ENCODE results near the gene FCHO1. TPM values are rescaled to one million over a fixed set of nuclear protein-coding genes. Genes with fewer than 3 reads are reported as not detected.

Gene FCHO1, protein sequence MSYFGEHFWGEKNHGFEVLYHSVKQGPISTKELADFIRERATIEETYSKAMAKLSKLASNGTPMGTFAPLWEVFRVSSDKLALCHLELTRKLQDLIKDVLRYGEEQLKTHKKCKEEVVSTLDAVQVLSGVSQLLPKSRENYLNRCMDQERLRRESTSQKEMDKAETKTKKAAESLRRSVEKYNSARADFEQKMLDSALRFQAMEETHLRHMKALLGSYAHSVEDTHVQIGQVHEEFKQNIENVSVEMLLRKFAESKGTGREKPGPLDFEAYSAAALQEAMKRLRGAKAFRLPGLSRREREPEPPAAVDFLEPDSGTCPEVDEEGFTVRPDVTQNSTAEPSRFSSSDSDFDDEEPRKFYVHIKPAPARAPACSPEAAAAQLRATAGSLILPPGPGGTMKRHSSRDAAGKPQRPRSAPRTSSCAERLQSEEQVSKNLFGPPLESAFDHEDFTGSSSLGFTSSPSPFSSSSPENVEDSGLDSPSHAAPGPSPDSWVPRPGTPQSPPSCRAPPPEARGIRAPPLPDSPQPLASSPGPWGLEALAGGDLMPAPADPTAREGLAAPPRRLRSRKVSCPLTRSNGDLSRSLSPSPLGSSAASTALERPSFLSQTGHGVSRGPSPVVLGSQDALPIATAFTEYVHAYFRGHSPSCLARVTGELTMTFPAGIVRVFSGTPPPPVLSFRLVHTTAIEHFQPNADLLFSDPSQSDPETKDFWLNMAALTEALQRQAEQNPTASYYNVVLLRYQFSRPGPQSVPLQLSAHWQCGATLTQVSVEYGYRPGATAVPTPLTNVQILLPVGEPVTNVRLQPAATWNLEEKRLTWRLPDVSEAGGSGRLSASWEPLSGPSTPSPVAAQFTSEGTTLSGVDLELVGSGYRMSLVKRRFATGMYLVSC
- total RNA-seq (2014; rRNA removed; shearing (Covaris generic); ENCODE audit: low replicate concordance): 16.6 and 40.4 TPM in 2 replicates

GRCh38 chr19:17751103-17751911, at the start of gene FCHO1:
TSS of gene FCHO1 (plus strand) at chr19:17751477. CDS start at chr19:17755165, 3,688 bp downstream.
- peaks cover 12% of the 10 kb centered on the region for H3K79me2 ChIP-seq (ENCODE audit: low read length)
- peak within 1 kb of the TSS; percentile 86 for H3K4me3 ChIP-seq (ENCODE audit: low read length)
- H3K4me1 ChIP-seq (ENCODE audit: low read length): peaks cover 70% of the 10 kb centered on the region
- no peaks in the 10 kb centered on the region; the same call in 1 of the 2 replicates for H4K20me1 ChIP-seq (ENCODE audit: insufficient read depth, low read depth, low read length)
- no peaks in the 10 kb centered on the region for H3K9me2 ChIP-seq (replicated peaks; ENCODE audit: insufficient read depth, low read length)
- peak within 1 kb of the TSS; percentile 73; the same call in 1 of the 2 replicates for H2AFZ ChIP-seq (ENCODE audit: low read length)
- peak within 1 kb of the TSS; percentile 83 for H3K9ac ChIP-seq (ENCODE audit: low read length)
- DNase-seq: peak; percentile 94
- no peaks in the 10 kb centered on the region for H3K9me3 ChIP-seq (ENCODE audit: low read length)
- peak within 1 kb of the TSS; percentile 91 for H3K4me2 ChIP-seq (ENCODE audit: low read depth, low read length, poor library complexity, severe bottlenecking)
- peak within 1 kb of the TSS; percentile 87 for H3K27ac ChIP-seq (ENCODE audit: low read length)
- H3K27me3 ChIP-seq (ENCODE audit: low read length): no peaks in the 10 kb centered on the region
- 0 out of 2 replicates have a peak, but pooled peaks cover 2% of the 10 kb centered on the region for H3K36me3 ChIP-seq (ENCODE audit: insufficient read depth, low read length)

DNA sequence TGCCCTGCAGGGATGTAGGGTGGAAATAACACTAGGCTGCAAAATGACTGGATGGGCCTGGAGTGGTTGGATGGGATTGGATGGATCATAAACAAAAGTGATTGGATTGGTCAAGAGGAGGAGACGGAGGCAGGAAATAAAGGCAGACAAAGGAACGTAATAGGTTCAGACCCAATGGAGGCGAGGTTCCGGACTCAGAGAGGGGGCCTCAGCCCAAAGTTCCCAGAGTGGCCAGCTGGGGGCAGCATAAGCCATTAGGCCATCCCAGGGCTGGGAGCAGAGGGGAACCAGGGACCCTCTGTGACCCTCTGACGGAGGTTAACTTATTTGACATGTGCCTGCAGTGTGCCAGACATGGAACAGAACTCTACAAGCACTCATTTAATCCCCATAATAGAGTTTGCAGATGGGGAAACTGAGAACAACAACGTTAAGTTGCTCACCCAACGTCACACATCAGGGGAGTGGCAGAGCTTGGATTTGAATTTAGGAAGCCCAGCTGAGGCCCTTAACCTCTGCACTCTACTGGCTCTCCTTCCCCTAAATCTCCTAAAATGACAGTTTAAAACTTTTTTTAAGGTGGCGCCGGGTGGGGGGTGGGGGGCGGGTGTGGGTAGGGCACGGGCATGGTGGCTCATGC, 47.3 kb upstream of the FCHO1 start:
- Histone ChIP-seq H3K9me3 (ENCODE audit: low read length) (no peaks in the 10 kb centered on the region), H2AFZ (ENCODE audit: low read length) (no peak overlapping the region), H3K9me2 (replicated peaks; ENCODE audit: insufficient read depth, low read length) (no peaks in the 10 kb centered on the region), H3K4me3 (ENCODE audit: low read length) (no peak overlapping the region), H3K27me3 (ENCODE audit: low read length) (no peaks in the 10 kb centered on the region), H4K20me1 (ENCODE audit: insufficient read depth, low read depth, low read length) (no peaks in the 10 kb centered on the region), H3K4me2 (ENCODE audit: low read depth, low read length, poor library complexity, severe bottlenecking) (no peak overlapping the region), H3K36me3 (ENCODE audit: insufficient read depth, low read length) (no peaks in the 10 kb centered on the region), H3K27ac (ENCODE audit: low read length) (no peak overlapping the region), H3K79me2 (ENCODE audit: low read length) (no peaks in the 10 kb centered on the region), H3K9ac (ENCODE audit: low read length) (no peak overlapping the region), H3K4me1 (ENCODE audit: low read length) (no peaks in the 10 kb centered on the region)
- DNase-seq: peak; percentile 90

- H2AFZ ChIP-seq (ENCODE audit: low read length): no peak overlapping the region
- DNase-seq: no peak
These were observed 44.5 kb upstream of the FCHO1 start for GRCh38 chr19:17706750-17707181.

DNA sequence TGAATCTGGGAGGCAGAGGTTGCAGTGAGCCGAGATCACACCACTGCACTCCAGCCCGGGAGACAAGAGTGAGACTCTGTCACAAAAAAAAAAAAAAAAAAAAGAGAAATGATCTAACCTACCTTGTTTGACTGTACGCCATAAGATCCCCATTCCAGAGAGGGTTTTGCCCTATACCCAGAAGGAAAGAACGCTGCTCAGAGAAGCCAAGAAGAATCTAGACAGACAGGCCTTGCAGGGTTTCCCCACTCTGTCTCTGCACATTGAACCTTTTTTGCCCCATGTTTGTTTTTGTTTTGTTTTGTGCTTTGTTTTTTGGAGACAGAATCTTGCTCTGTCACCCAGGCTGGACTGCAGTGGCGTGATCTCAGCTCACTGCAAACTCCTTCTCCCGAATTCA, 39.4 kb upstream of the FCHO1 start:
- Histone ChIP-seq H3K4me1 (ENCODE audit: low read length) (no peaks in the 10 kb centered on the region), H3K79me2 (ENCODE audit: low read length) (no peaks in the 10 kb centered on the region), H3K9ac (ENCODE audit: low read length) (no peak overlapping the region), H3K4me2 (ENCODE audit: low read depth, low read length, poor library complexity, severe bottlenecking) (no peak overlapping the region), H3K9me3 (ENCODE audit: low read length) (no peaks in the 10 kb centered on the region), H4K20me1 (ENCODE audit: insufficient read depth, low read depth, low read length) (no peaks in the 10 kb centered on the region), H3K9me2 (replicated peaks; ENCODE audit: insufficient read depth, low read length) (no peaks in the 10 kb centered on the region), H3K36me3 (ENCODE audit: insufficient read depth, low read length) (no peaks in the 10 kb centered on the region), H3K27ac (ENCODE audit: low read length) (no peak overlapping the region), H2AFZ (ENCODE audit: low read length) (no peak overlapping the region), H3K4me3 (ENCODE audit: low read length) (no peak overlapping the region), H3K27me3 (ENCODE audit: low read length) (no peaks in the 10 kb centered on the region)
- no peak for DNase-seq

More at GRCh38 chr19:17706750-17707181, 44.5 kb upstream of the FCHO1 start:
- Histone ChIP-seq H3K9me2 (replicated peaks; ENCODE audit: insufficient read depth, low read length) (no peaks in the 10 kb centered on the region), H3K9ac (ENCODE audit: low read length) (no peak overlapping the region), H3K79me2 (ENCODE audit: low read length) (no peaks in the 10 kb centered on the region), H4K20me1 (ENCODE audit: insufficient read depth, low read depth, low read length) (no peaks in the 10 kb centered on the region), H3K4me1 (ENCODE audit: low read length) (no peaks in the 10 kb centered on the region), H3K9me3 (ENCODE audit: low read length) (no peaks in the 10 kb centered on the region), H3K27me3 (ENCODE audit: low read length) (no peaks in the 10 kb centered on the region), H3K4me2 (ENCODE audit: low read depth, low read length, poor library complexity, severe bottlenecking) (no peak overlapping the region), H3K36me3 (ENCODE audit: insufficient read depth, low read length) (no peaks in the 10 kb centered on the region), H3K27ac (ENCODE audit: low read length) (no peak overlapping the region), H3K4me3 (ENCODE audit: low read length) (no peak overlapping the region)

- Histone ChIP-seq H3K4me1 (ENCODE audit: low read length) (peaks cover 22% of the 10 kb centered on the region), H3K4me2 (ENCODE audit: low read depth, low read length, poor library complexity, severe bottlenecking) (no peak overlapping the region), H3K36me3 (ENCODE audit: insufficient read depth, low read length) (peaks cover under 1% of the 10 kb centered on the region; the same call in 1 of the 2 replicates), H3K27me3 (ENCODE audit: low read length) (no peaks in the 10 kb centered on the region), H3K27ac (ENCODE audit: low read length) (no peak overlapping the region), H3K4me3 (ENCODE audit: low read length) (no peak overlapping the region), H4K20me1 (ENCODE audit: insufficient read depth, low read depth, low read length) (peaks cover 18% of the 10 kb centered on the region), H2AFZ (ENCODE audit: low read length) (no peak overlapping the region), H3K9me3 (ENCODE audit: low read length) (no peaks in the 10 kb centered on the region), H3K9me2 (replicated peaks; ENCODE audit: insufficient read depth, low read length) (no peaks in the 10 kb centered on the region), H3K79me2 (ENCODE audit: low read length) (peaks cover 18% of the 10 kb centered on the region), H3K9ac (ENCODE audit: low read length) (no peak overlapping the region)
- peak; percentile 67 for DNase-seq
These were observed 34.9 kb upstream of the FCHO1 start for GRCh38 chr19:17716309-17716929.

- H3K36me3 ChIP-seq (ENCODE audit: insufficient read depth, low read length): peaks cover 6% of the 10 kb centered on the region; the same call in 1 of the 2 replicates
- no peak overlapping the region for H3K27ac ChIP-seq (ENCODE audit: low read length)
- H4K20me1 ChIP-seq (ENCODE audit: insufficient read depth, low read depth, low read length): peaks cover 23% of the 10 kb centered on the region
- H2AFZ ChIP-seq (ENCODE audit: low read length): peak overlapping the region; percentile 81
- peak overlapping the region; percentile 96 for H3K9ac ChIP-seq (ENCODE audit: low read length)
- peak overlapping the region; percentile 100 for H3K4me2 ChIP-seq (ENCODE audit: low read depth, low read length, poor library complexity, severe bottlenecking)
- H3K9me2 ChIP-seq (replicated peaks; ENCODE audit: insufficient read depth, low read length): no peaks in the 10 kb centered on the region
- peaks cover 29% of the 10 kb centered on the region for H3K4me1 ChIP-seq (ENCODE audit: low read length)
- peaks cover 27% of the 10 kb centered on the region for H3K79me2 ChIP-seq (ENCODE audit: low read length)
- no peaks in the 10 kb centered on the region for H3K9me3 ChIP-seq (ENCODE audit: low read length)
- peak overlapping the region; percentile 99 for H3K4me3 ChIP-seq (ENCODE audit: low read length)
- H3K27me3 ChIP-seq (ENCODE audit: low read length): no peaks in the 10 kb centered on the region
- no peak for DNase-seq
These were observed 32.7 kb upstream of the FCHO1 start for GRCh38 chr19:17718550-17718946.
